Measurements from ENCODE around the gene MOK. TPM values are rescaled to one million over a fixed set of nuclear protein-coding genes. Genes with fewer than 3 reads are reported as not detected.

The MOK gene
- total and polyA plus RNA-seq, 2 donors (not counting 1 experiment from before 2014, with no cell fraction given) = 4.3 to 4.7 TPM

GRCh38 chr14:102221026-102221425 is 83.9 kb downstream of the MOK start:
- Histone ChIP-seq H3K4me1 (ENCODE audit: control insufficient read depth, extremely low read depth, insufficient read depth, low read length) (no peaks in the 10 kb centered on the region), H4K20me1 (ENCODE audit: control insufficient read depth, extremely low read depth, insufficient read depth, low read length) (no peaks in the 10 kb centered on the region), H2AFZ (ENCODE audit: low read length) (no peak overlapping the region), H3K36me3 (ENCODE audit: control insufficient read depth, insufficient read depth, low read length) (no peaks in the 10 kb centered on the region), H3K27me3 (ENCODE audit: control insufficient read depth, insufficient read depth, low read length) (no peaks in the 10 kb centered on the region), H3K4me2 (ENCODE audit: extremely low read depth, insufficient read depth, low read length) (no peak overlapping the region), H3K27ac (ENCODE audit: insufficient read depth, low read length) (no peak overlapping the region), H3K9ac (ENCODE audit: insufficient read depth, low read length) (no peak overlapping the region), H3K79me2 (ENCODE audit: control insufficient read depth, insufficient read depth, low read length) (no peaks in the 10 kb centered on the region), H3K4me3 (replicated peaks in 1 of 4; ENCODE audit: control extremely low read depth in 1 of 4, insufficient read depth in 1 of 4, low read depth in 3 of 4, low read length in 4 of 4) (no peak overlapping the region), H3K9me3 (ENCODE audit: control insufficient read depth, insufficient read depth, low read depth, low read length) (no peaks in the 10 kb centered on the region)
- peak in 1 of 2 donors; percentile 25 for DNase-seq (ENCODE audit: low read depth in 2 of 2)
- TF ChIP-seq CTCF (conservative IDR thresholded peaks at IDR 0.05 in 1 of 2, IDR thresholded peaks at IDR 0.05 in 1 of 2; ENCODE audit: low read depth in 1 of 2, low read length in 2 of 2) = no peak
- TF ChIP-seq EZH2 (IDR thresholded peaks at IDR 0.05; ENCODE audit: low read length, missing control alignments) = no peak

GRCh38 chr14:102220031-102220430 is 84.9 kb downstream of the MOK start:
- no peaks in the 10 kb centered on the region for H4K20me1 ChIP-seq (ENCODE audit: control insufficient read depth, extremely low read depth, insufficient read depth, low read length)
- no peak for DNase-seq (ENCODE audit: low read depth in 2 of 2)
- H3K27ac ChIP-seq (ENCODE audit: insufficient read depth, low read length) = no peak overlapping the region
- H3K36me3 ChIP-seq (ENCODE audit: control insufficient read depth, insufficient read depth, low read length) = no peaks in the 10 kb centered on the region
- no peaks in the 10 kb centered on the region for H3K27me3 ChIP-seq (ENCODE audit: control insufficient read depth, insufficient read depth, low read length)
- no peak overlapping the region for H3K4me3 ChIP-seq (replicated peaks in 1 of 4; ENCODE audit: control extremely low read depth in 1 of 4, insufficient read depth in 1 of 4, low read depth in 3 of 4, low read length in 4 of 4)
- H3K4me1 ChIP-seq (ENCODE audit: control insufficient read depth, extremely low read depth, insufficient read depth, low read length) = peaks cover 3% of the 10 kb centered on the region
- TF ChIP-seq EZH2 (IDR thresholded peaks at IDR 0.05; ENCODE audit: low read length, missing control alignments) = no peak
- H3K9me3 ChIP-seq (ENCODE audit: control insufficient read depth, insufficient read depth, low read depth, low read length) = no peaks in the 10 kb centered on the region
- H3K9ac ChIP-seq (ENCODE audit: insufficient read depth, low read length) = no peak overlapping the region
- no peak overlapping the region for H2AFZ ChIP-seq (ENCODE audit: low read length)
- H3K4me2 ChIP-seq (ENCODE audit: extremely low read depth, insufficient read depth, low read length) = no peak overlapping the region
- H3K79me2 ChIP-seq (ENCODE audit: control insufficient read depth, insufficient read depth, low read length) = no peaks in the 10 kb centered on the region

GRCh38 chr14:102219316-102219715 is 85.6 kb downstream of the MOK start:
- Histone ChIP-seq H3K79me2 (ENCODE audit: control insufficient read depth, insufficient read depth, low read length) (no peaks in the 10 kb centered on the region), H3K9me3 (ENCODE audit: control insufficient read depth, insufficient read depth, low read depth, low read length) (no peaks in the 10 kb centered on the region), H3K4me1 (ENCODE audit: control insufficient read depth, extremely low read depth, insufficient read depth, low read length) (peaks cover 3% of the 10 kb centered on the region), H3K36me3 (ENCODE audit: control insufficient read depth, insufficient read depth, low read length) (no peaks in the 10 kb centered on the region), H3K27ac (ENCODE audit: insufficient read depth, low read length) (no peak overlapping the region), H2AFZ (ENCODE audit: low read length) (no peak overlapping the region), H3K27me3 (ENCODE audit: control insufficient read depth, insufficient read depth, low read length) (no peaks in the 10 kb centered on the region), H3K9ac (ENCODE audit: insufficient read depth, low read length) (no peak overlapping the region), H3K4me2 (ENCODE audit: extremely low read depth, insufficient read depth, low read length) (no peak overlapping the region), H3K4me3 (replicated peaks in 1 of 4; ENCODE audit: control extremely low read depth in 1 of 4, insufficient read depth in 1 of 4, low read depth in 3 of 4, low read length in 4 of 4) (no peak overlapping the region), H4K20me1 (ENCODE audit: control insufficient read depth, extremely low read depth, insufficient read depth, low read length) (no peaks in the 10 kb centered on the region)
- no peak for DNase-seq (ENCODE audit: low read depth in 2 of 2)
- TF ChIP-seq EZH2 (IDR thresholded peaks at IDR 0.05; ENCODE audit: low read length, missing control alignments) (no peak), CTCF (conservative IDR thresholded peaks at IDR 0.05 in 1 of 2, IDR thresholded peaks at IDR 0.05 in 1 of 2; ENCODE audit: low read depth in 1 of 2, low read length in 2 of 2) (no peak)
